HepG2 (cell line): Measurements from ENCODE around the gene LRP1-AS. TPM values are rescaled to one million over a fixed set of nuclear protein-coding genes. Genes with fewer than 3 reads are reported as not detected.
A peak's percentile ranks its signal among the peaks of the same experiment; 100 is the strongest.

Source experiments
- AKAP8 ChIP-seq: sonication (generic); formaldehyde crosslinking; IDR thresholded peaks from 2 replicates; pipeline ENCODE4 v1.5.1; 2020; ENCODE audit warnings: mild to moderate bottlenecking, missing genetic modification reagents
- CHD4 ChIP-seq: fragments of 200-600 bp; sonication (generic); IDR thresholded peaks from 2 replicates; pipeline ENCODE4 v1.7.0; 2017; ENCODE audit warnings: mild to moderate bottlenecking, low read length, borderline replicate concordance
- ELF1 ChIP-seq: sonication (generic); formaldehyde crosslinking; IDR thresholded peaks from 2 replicates; pipeline ENCODE4 v1.4.0; 2020; ENCODE audit warnings: missing genetic modification reagents
- HNRNPUL1 ChIP-seq: fragments of 200-400 bp; formaldehyde crosslinking; IDR thresholded peaks from 2 replicates; pipeline ENCODE4 v1.6.1; 2017; ENCODE audit warnings: low read depth, mild to moderate bottlenecking, low read length, moderate library complexity
- PRMT3 ChIP-seq: sonication (generic); formaldehyde crosslinking; IDR thresholded peaks from 2 replicates; pipeline ENCODE4 v1.8.1; 2022; ENCODE audit warnings: low read depth, mild to moderate bottlenecking, moderate library complexity, missing genetic modification reagents, borderline replicate concordance
- RXRA ChIP-seq: sonication (generic); formaldehyde crosslinking; IDR thresholded peaks from 2 replicates; pipeline ENCODE4 v1.5.1; 2020; ENCODE audit warnings: missing genetic modification reagents
- SRSF1 ChIP-seq: fragments of 200-400 bp; formaldehyde crosslinking; optimal IDR thresholded peaks from 2 replicates; pipeline ENCODE3; 2017; ENCODE audit warnings: mild to moderate bottlenecking, low read depth, low read length, moderate library complexity
- TAF1 ChIP-seq: sonication (generic); formaldehyde crosslinking; IDR thresholded peaks from 2 replicates; pipeline ENCODE4 v1.4.0; 2020; ENCODE audit warnings: missing genetic modification reagents
- TBX2 ChIP-seq: sonication (generic); formaldehyde crosslinking; IDR thresholded peaks from 2 replicates; pipeline ENCODE4 v1.5.0; 2020; ENCODE audit warnings: missing genetic modification reagents, mild to moderate bottlenecking, borderline replicate concordance
- TP53 ChIP-seq: sonication (generic); formaldehyde crosslinking; conservative IDR thresholded peaks from 2 replicates; pipeline ENCODE4 v1.4.0; 2020; ENCODE audit warnings: missing genetic modification reagents
- YEATS4 ChIP-seq: sonication (generic); formaldehyde crosslinking; IDR thresholded peaks from 2 replicates; pipeline ENCODE4 v1.4.0; 2020; ENCODE audit warnings: missing genetic modification reagents, borderline replicate concordance
- ZNF556 ChIP-seq: sonication (generic); formaldehyde crosslinking; IDR thresholded peaks from 2 replicates; pipeline ENCODE4 v1.4.0; 2020; ENCODE audit warnings: mild to moderate bottlenecking, missing genetic modification reagents, borderline replicate concordance
- ZNF616 ChIP-seq: sonication (generic); formaldehyde crosslinking; IDR thresholded peaks from 2 replicates; pipeline ENCODE4 v1.5.0; 2020; ENCODE audit warnings: low read depth, mild to moderate bottlenecking, missing genetic modification reagents
- ZNF713 ChIP-seq: sonication (generic); formaldehyde crosslinking; IDR thresholded peaks from 2 replicates; pipeline ENCODE4 v1.4.0; 2020; ENCODE audit warnings: mild to moderate bottlenecking, missing genetic modification reagents
- ZNF781 ChIP-seq: sonication (generic); formaldehyde crosslinking; IDR thresholded peaks from 2 replicates; pipeline ENCODE4 v1.5.1; 2020; ENCODE audit warnings: borderline replicate concordance, mild to moderate bottlenecking, missing genetic modification reagents; ENCODE audit errors: not compliant biosample characterization
- ZZZ3 ChIP-seq: sonication (generic); formaldehyde crosslinking; IDR thresholded peaks from 2 replicates; pipeline ENCODE4 v1.4.0; 2020; ENCODE audit warnings: missing genetic modification reagents, mild to moderate bottlenecking, borderline replicate concordance
- polyA plus RNA-seq, 8 experiments: library from polyadenylated mRNA; depleted of rRNA in 3 of 8; stranded (reverse) in 7 of 8; unstranded in 1 of 8; fragments of >200 nt; fragmentation: Illumina TruSeq in 4 of 8; extraction: Trizol in 4 of 8; gene quantifications; 2 replicates each; pipeline versions ENCODE4 v1.2.1 to v1.2.3, GENCODE V29; 2011 to 2016; ENCODE audit warnings: low read depth in 4 of 8, missing spikeins in 1 of 8, mixed read lengths in 1 of 8; ENCODE audit not compliant: insufficient read depth in 1 of 8
- total RNA-seq, 5 experiments: library from RNA; depleted of rRNA; stranded (reverse); fragments of >200 nt; fragmentation: Illumina TruSeq; extraction: Trizol; gene quantifications; 2 replicates each; pipeline ENCODE4 v1.2.3, GENCODE V29; 2016; ENCODE audit warnings: low read depth in 1 of 5
- TF ChIP-seq, protein P1 (sequence below): sonication (generic); formaldehyde crosslinking; IDR thresholded peaks from 2 replicates; pipeline ENCODE4 v1.4.0; 2020; ENCODE audit warnings: missing genetic modification reagents
- TF ChIP-seq, protein P2 (sequence below): sonication (generic); formaldehyde crosslinking; IDR thresholded peaks from 2 replicates; pipeline ENCODE4 v1.9.0; 2022; ENCODE audit warnings: missing genetic modification reagents, mild to moderate bottlenecking, borderline replicate concordance
- TF ChIP-seq, protein P3 (sequence below): sonication (generic); formaldehyde crosslinking; IDR thresholded peaks from 2 replicates; pipeline ENCODE4 v1.5.0; 2020; ENCODE audit warnings: missing genetic modification reagents
- TF ChIP-seq, protein P4 (sequence below): sonication (generic); formaldehyde crosslinking; IDR thresholded peaks from 2 replicates; pipeline ENCODE4 v1.5.1; 2020; ENCODE audit warnings: missing genetic modification reagents, mild to moderate bottlenecking, borderline replicate concordance

The LRP1-AS gene
- total and polyA plus RNA-seq, 2 of the 13 experiments (the other 11 are each of a cell fraction or from before 2014, with no cell fraction given), result 0.20 TPM; not detected in 1

DNA sequence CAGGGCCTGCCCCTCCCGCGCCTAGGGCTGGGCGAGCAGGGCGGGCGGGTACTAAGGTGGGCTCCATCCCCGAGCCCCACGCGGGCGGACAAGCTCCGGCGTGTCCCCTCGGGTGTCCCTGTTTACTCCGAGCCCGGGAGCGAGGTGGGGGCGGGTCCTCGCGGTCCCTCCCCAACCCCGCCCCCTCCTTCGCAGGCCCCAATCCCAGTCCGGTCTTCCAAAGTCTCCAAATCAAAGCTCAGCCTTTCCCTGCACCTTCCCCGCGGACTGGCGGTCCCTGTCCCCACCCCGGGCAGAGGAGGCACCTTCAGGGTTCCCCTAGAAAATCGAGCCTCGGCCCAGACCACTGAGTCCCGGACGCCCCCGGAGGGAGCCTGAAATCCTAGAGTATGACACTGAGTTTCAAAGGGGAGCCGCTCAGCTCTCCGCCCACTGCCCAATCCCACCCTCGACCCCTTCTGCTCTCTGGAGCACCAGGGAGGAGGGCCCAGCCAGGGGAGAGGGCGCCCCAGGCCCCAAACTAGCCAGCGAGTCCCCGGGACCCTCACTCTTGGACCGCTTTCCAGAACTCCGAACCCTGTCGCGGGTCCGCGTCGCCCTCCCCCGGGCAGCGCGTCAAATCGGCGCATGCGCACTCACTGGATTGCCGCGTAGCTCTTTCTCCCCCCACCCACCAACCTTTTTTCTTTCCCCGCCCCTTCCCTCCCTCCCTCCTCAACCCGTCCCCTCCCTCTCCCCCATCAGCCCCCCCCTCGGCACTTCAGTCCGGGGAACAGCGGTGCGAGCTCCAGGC, 19.5 kb downstream of the LRP1-AS start, which contains the start of gene LRP1 (continued):
- peak; percentile 60; the same call in 1 of the 2 replicates for TF ChIP-seq ZNF616 (CRISPR knock-in tag)
- no peak for TF ChIP-seq ZNF556
- peak; percentile 86 for TF ChIP-seq SRSF1
- no peak for TF ChIP-seq ZZZ3 (CRISPR knock-in tag)
- TF ChIP-seq, protein P1, sequence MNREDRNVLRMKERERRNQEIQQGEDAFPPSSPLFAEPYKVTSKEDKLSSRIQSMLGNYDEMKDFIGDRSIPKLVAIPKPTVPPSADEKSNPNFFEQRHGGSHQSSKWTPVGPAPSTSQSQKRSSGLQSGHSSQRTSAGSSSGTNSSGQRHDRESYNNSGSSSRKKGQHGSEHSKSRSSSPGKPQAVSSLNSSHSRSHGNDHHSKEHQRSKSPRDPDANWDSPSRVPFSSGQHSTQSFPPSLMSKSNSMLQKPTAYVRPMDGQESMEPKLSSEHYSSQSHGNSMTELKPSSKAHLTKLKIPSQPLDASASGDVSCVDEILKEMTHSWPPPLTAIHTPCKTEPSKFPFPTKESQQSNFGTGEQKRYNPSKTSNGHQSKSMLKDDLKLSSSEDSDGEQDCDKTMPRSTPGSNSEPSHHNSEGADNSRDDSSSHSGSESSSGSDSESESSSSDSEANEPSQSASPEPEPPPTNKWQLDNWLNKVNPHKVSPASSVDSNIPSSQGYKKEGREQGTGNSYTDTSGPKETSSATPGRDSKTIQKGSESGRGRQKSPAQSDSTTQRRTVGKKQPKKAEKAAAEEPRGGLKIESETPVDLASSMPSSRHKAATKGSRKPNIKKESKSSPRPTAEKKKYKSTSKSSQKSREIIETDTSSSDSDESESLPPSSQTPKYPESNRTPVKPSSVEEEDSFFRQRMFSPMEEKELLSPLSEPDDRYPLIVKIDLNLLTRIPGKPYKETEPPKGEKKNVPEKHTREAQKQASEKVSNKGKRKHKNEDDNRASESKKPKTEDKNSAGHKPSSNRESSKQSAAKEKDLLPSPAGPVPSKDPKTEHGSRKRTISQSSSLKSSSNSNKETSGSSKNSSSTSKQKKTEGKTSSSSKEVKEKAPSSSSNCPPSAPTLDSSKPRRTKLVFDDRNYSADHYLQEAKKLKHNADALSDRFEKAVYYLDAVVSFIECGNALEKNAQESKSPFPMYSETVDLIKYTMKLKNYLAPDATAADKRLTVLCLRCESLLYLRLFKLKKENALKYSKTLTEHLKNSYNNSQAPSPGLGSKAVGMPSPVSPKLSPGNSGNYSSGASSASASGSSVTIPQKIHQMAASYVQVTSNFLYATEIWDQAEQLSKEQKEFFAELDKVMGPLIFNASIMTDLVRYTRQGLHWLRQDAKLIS (CRISPR knock-in tag), result no peak
- TF ChIP-seq AKAP8, result no peak
- peak; percentile 59 for TF ChIP-seq TAF1
- peak; percentile 5; the same call in 1 of the 2 replicates for TF ChIP-seq TBX2 (CRISPR knock-in tag)
- no peak for TF ChIP-seq PRMT3 (CRISPR knock-in tag)
- TF ChIP-seq RXRA (CRISPR knock-in tag), result no peak
- TF ChIP-seq ZNF781, result no peak
- peak; percentile 70 for TF ChIP-seq YEATS4 (CRISPR knock-in tag)
- TF ChIP-seq, protein P2, sequence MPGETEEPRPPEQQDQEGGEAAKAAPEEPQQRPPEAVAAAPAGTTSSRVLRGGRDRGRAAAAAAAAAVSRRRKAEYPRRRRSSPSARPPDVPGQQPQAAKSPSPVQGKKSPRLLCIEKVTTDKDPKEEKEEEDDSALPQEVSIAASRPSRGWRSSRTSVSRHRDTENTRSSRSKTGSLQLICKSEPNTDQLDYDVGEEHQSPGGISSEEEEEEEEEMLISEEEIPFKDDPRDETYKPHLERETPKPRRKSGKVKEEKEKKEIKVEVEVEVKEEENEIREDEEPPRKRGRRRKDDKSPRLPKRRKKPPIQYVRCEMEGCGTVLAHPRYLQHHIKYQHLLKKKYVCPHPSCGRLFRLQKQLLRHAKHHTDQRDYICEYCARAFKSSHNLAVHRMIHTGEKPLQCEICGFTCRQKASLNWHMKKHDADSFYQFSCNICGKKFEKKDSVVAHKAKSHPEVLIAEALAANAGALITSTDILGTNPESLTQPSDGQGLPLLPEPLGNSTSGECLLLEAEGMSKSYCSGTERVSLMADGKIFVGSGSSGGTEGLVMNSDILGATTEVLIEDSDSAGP (CRISPR knock-in tag), result peak; percentile 28; the same call in 1 of the 2 replicates
- 0 out of 2 replicates have a peak, but pooled peaks have one; percentile 16 for TF ChIP-seq ELF1 (CRISPR knock-in tag)
- TF ChIP-seq TP53 (CRISPR knock-in tag), result peak; percentile 85; the same call in 1 of the 2 replicates
- 0 out of 2 replicates have a peak, but pooled peaks have one; percentile 45 for TF ChIP-seq CHD4
- TF ChIP-seq, protein P3, sequence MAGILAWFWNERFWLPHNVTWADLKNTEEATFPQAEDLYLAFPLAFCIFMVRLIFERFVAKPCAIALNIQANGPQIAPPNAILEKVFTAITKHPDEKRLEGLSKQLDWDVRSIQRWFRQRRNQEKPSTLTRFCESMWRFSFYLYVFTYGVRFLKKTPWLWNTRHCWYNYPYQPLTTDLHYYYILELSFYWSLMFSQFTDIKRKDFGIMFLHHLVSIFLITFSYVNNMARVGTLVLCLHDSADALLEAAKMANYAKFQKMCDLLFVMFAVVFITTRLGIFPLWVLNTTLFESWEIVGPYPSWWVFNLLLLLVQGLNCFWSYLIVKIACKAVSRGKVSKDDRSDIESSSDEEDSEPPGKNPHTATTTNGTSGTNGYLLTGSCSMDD (CRISPR knock-in tag), result no peak
- TF ChIP-seq ZNF713 (CRISPR knock-in tag), result no peak
- TF ChIP-seq HNRNPUL1, result no peak
- TF ChIP-seq, protein P4, sequence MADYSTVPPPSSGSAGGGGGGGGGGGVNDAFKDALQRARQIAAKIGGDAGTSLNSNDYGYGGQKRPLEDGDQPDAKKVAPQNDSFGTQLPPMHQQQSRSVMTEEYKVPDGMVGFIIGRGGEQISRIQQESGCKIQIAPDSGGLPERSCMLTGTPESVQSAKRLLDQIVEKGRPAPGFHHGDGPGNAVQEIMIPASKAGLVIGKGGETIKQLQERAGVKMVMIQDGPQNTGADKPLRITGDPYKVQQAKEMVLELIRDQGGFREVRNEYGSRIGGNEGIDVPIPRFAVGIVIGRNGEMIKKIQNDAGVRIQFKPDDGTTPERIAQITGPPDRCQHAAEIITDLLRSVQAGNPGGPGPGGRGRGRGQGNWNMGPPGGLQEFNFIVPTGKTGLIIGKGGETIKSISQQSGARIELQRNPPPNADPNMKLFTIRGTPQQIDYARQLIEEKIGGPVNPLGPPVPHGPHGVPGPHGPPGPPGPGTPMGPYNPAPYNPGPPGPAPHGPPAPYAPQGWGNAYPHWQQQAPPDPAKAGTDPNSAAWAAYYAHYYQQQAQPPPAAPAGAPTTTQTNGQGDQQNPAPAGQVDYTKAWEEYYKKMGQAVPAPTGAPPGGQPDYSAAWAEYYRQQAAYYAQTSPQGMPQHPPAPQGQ (CRISPR knock-in tag), result no peak
